ENCODE measurements around the gene SPATA18. TPM values are rescaled to one million over a fixed set of nuclear protein-coding genes. Genes with fewer than 3 reads are reported as not detected.

Gene SPATA18
- polyA plus RNA-seq, 1 donor (not counting 4 experiments of a cell fraction or from before 2014, with no cell fraction given): 5.6 TPM

- no peak for FAIRE-seq
- dilution Hi-C loops (cut with MboI; ENCODE audit: extremely low pct_ligation_motif_present, low sequenced_read_pairs): no loop called here
These were observed 75.1 kb downstream of the SPATA18 start for GRCh38 chr4:52126226-52126625.

DNA sequence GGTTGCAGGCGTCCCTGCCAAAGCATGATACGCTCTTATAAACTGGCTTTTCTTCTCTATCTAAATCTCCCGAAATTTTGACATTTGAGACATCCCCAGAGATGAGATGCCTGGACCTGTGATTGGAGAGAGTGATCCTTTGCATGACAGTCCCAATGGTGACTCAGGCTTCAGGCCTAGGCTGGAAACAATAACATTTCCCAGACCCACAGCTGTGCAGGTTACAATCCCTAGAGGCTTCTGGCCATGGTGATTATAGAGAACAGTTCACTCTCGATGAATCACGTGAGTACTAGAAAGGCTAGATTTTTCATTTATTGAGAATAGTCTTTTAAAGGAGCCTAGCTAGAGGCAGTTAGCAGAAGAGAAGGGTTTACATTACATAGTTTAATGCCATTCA is 75.9 kb downstream of the SPATA18 start:
- no peak for FAIRE-seq
- TF ChIP-seq, protein P1, sequence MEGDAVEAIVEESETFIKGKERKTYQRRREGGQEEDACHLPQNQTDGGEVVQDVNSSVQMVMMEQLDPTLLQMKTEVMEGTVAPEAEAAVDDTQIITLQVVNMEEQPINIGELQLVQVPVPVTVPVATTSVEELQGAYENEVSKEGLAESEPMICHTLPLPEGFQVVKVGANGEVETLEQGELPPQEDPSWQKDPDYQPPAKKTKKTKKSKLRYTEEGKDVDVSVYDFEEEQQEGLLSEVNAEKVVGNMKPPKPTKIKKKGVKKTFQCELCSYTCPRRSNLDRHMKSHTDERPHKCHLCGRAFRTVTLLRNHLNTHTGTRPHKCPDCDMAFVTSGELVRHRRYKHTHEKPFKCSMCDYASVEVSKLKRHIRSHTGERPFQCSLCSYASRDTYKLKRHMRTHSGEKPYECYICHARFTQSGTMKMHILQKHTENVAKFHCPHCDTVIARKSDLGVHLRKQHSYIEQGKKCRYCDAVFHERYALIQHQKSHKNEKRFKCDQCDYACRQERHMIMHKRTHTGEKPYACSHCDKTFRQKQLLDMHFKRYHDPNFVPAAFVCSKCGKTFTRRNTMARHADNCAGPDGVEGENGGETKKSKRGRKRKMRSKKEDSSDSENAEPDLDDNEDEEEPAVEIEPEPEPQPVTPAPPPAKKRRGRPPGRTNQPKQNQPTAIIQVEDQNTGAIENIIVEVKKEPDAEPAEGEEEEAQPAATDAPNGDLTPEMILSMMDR (optimal IDR thresholded peaks at IDR 0.05 in 1 of 3, IDR thresholded peaks at IDR 0.05 in 1 of 3, conservative IDR thresholded peaks at IDR 0.05 in 1 of 3; ENCODE audit: extremely low read depth in 1 of 3, insufficient read depth in 2 of 3, low read length in 3 of 3): no peak
- TF ChIP-seq EZH2 (IDR thresholded peaks at IDR 0.05; ENCODE audit: low read length): no peak

More at GRCh38 chr4:52126226-52126625, 75.1 kb downstream of the SPATA18 start:
- Histone ChIP-seq H3K9me3 (ENCODE audit: control insufficient read depth, low read depth, low read length) (no peaks in the 10 kb centered on the region), H3K4me1 (ENCODE audit: control insufficient read depth, extremely low read depth, insufficient read depth, low read length) (no peaks in the 10 kb centered on the region), H3K79me2 (ENCODE audit: control insufficient read depth, insufficient read depth, low read length) (no peaks in the 10 kb centered on the region), H3K27ac (ENCODE audit: control insufficient read depth, insufficient read depth, low read length) (no peak overlapping the region), H3K36me3 (ENCODE audit: control insufficient read depth in 2 of 2, extremely low read depth in 1 of 2, insufficient read depth in 2 of 2, low read length in 2 of 2) (no peaks in the 10 kb centered on the region), H3K27me3 (ENCODE audit: control insufficient read depth, extremely low read depth, insufficient read depth, low read length) (no peaks in the 10 kb centered on the region), H3K9ac (ENCODE audit: control insufficient read depth, extremely low read depth, insufficient read depth, low read length) (no peak overlapping the region), H4K20me1 (ENCODE audit: control insufficient read depth, extremely low read depth, insufficient read depth, low read length) (no peaks in the 10 kb centered on the region), H3K4me2 (ENCODE audit: control insufficient read depth, extremely low read depth, insufficient read depth, low read depth, low read length) (no peak overlapping the region), H3K9me1 (ENCODE audit: control insufficient read depth, extremely low read depth, insufficient read depth, low read length) (no peaks in the 10 kb centered on the region), H2AFZ (ENCODE audit: control insufficient read depth, low read length) (no peak overlapping the region), H3K4me3 (ENCODE audit: control insufficient read depth in 2 of 3, extremely low read depth in 1 of 3, insufficient read depth in 2 of 3, low read depth in 1 of 3, low read length in 3 of 3) (no peak overlapping the region)
- TF ChIP-seq EZH2 (IDR thresholded peaks at IDR 0.05; ENCODE audit: low read length): no peak
- TF ChIP-seq, protein P1 (optimal IDR thresholded peaks at IDR 0.05 in 1 of 3, IDR thresholded peaks at IDR 0.05 in 1 of 3, conservative IDR thresholded peaks at IDR 0.05 in 1 of 3; ENCODE audit: extremely low read depth in 1 of 3, insufficient read depth in 2 of 3, low read length in 3 of 3): no peak
- no peak for DNase-seq (ENCODE audit: low read depth, low spot score)

More for the DNA sequence above, 75.9 kb downstream of the SPATA18 start:
- Histone ChIP-seq H3K27me3 (ENCODE audit: control insufficient read depth, extremely low read depth, insufficient read depth, low read length) (no peaks in the 10 kb centered on the region), H3K9me3 (ENCODE audit: control insufficient read depth, low read depth, low read length) (no peaks in the 10 kb centered on the region), H3K36me3 (ENCODE audit: control insufficient read depth in 2 of 2, extremely low read depth in 1 of 2, insufficient read depth in 2 of 2, low read length in 2 of 2) (no peaks in the 10 kb centered on the region), H3K9me1 (ENCODE audit: control insufficient read depth, extremely low read depth, insufficient read depth, low read length) (no peaks in the 10 kb centered on the region), H3K79me2 (ENCODE audit: control insufficient read depth, insufficient read depth, low read length) (no peaks in the 10 kb centered on the region), H3K4me1 (ENCODE audit: control insufficient read depth, extremely low read depth, insufficient read depth, low read length) (no peaks in the 10 kb centered on the region), H4K20me1 (ENCODE audit: control insufficient read depth, extremely low read depth, insufficient read depth, low read length) (no peaks in the 10 kb centered on the region), H3K27ac (ENCODE audit: control insufficient read depth, insufficient read depth, low read length) (no peak overlapping the region), H3K4me2 (ENCODE audit: control insufficient read depth, extremely low read depth, insufficient read depth, low read depth, low read length) (no peak overlapping the region), H3K9ac (ENCODE audit: control insufficient read depth, extremely low read depth, insufficient read depth, low read length) (no peak overlapping the region), H2AFZ (ENCODE audit: control insufficient read depth, low read length) (no peak overlapping the region), H3K4me3 (ENCODE audit: control insufficient read depth in 2 of 3, extremely low read depth in 1 of 3, insufficient read depth in 2 of 3, low read depth in 1 of 3, low read length in 3 of 3) (no peak overlapping the region)
- dilution Hi-C loops (cut with MboI; ENCODE audit: extremely low pct_ligation_motif_present, low sequenced_read_pairs): no loop called here
- DNase-seq (ENCODE audit: low read depth, low spot score): no peak

Data from keratinocyte (primary cell).